ENCODE data around the gene TCF4.

DNA sequence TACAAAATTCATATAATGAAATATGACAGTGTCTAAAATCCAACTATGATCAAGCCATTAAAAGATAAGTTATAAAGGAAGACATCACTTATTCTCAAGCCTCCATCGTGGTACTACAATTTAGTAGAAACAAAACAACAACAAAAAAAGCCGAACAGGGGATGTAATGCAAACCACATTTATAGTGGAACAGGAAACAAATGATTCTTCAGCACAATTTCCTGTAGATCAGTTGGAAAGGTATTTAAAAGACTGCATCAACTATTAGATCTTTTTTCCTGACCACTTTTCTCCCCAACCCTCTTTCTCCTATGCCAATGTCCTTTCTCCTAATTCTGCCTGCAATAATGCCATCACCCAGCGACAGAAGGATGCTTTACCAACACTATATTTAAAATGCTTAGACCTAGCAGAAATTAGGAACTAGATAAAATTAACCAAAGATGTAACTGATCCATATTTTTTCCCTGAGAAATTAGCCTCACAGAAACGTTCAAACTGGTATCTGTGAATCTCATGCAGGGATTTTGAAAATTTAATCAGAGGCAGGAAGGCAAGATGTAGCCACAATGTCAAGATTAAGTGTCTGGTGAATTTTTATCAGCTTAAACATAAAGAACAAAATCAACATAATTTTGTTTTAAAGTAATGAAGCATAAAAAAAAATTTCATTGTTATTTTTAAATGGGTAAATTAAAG is 271.4 kb downstream of the TCF4 start:
- TF ChIP-seq, protein P1, sequence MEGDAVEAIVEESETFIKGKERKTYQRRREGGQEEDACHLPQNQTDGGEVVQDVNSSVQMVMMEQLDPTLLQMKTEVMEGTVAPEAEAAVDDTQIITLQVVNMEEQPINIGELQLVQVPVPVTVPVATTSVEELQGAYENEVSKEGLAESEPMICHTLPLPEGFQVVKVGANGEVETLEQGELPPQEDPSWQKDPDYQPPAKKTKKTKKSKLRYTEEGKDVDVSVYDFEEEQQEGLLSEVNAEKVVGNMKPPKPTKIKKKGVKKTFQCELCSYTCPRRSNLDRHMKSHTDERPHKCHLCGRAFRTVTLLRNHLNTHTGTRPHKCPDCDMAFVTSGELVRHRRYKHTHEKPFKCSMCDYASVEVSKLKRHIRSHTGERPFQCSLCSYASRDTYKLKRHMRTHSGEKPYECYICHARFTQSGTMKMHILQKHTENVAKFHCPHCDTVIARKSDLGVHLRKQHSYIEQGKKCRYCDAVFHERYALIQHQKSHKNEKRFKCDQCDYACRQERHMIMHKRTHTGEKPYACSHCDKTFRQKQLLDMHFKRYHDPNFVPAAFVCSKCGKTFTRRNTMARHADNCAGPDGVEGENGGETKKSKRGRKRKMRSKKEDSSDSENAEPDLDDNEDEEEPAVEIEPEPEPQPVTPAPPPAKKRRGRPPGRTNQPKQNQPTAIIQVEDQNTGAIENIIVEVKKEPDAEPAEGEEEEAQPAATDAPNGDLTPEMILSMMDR (conservative IDR thresholded peaks at IDR 0.05; ENCODE audit: low read depth, low read length), result no peak
- no peak for TF ChIP-seq EZH2 (IDR thresholded peaks at IDR 0.05; ENCODE audit: borderline replicate concordance, low read depth, low read length, poor library complexity, severe bottlenecking)

Data from A673 (cell line).